NOMO-1 treated with dmso at 0.1 percent for 144 hours (cell line): Measurements from ENCODE around the gene TRIM41.
"Not testable (repeated sequence)": the region's sequence is repeated elsewhere in the genome, so short reads cannot be mapped to it uniquely, and the experiment has no call there.

Experiments used
- DNase-seq: peaks from one replicate; lab custom pipeline; 2025; ENCODE audit not compliant: unreplicated experiment; lab: John Stamatoyannopoulos, UW

Gene TRIM41

DNA sequence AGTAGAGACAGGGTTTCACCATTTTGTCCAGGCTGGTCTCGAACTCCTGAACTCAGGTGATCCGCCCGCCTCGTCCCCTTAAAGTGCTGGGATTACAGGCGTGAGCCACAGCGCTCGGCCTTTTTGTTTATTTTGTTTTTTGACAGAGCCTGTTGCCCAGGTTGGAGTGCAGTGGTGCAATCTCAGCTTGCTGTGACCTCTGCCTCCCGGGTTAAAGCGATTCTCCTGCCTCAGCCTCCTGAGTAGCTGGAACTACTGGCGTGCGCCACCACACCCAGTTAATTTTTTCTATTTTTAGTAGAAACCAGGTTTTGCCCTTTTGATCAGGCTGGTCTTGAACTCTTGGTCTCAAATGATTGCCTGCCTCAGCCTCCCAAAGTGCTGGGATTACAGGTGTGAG is 12.9 kb upstream of the TRIM41 start:
- not testable (repeated sequence) for DNase-seq

DNA sequence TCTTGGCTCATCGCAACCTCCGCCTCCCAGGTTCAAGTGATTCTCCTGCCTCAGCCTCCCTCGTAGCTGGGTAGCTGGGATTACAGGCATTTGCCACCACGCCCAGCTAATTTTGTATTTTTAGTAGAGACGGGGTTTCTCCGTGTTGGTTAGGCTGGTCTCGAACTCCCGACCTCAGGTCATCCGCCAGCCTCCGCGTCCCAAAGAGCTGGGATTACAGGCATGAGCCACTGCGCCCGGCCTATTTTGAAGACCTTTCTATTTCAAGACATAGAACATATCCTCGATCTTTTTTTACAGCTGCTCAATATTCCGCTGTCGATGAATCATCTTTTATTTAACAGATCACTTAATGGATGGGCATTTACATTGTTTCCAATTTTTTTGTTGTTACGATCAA is 12.4 kb upstream of the TRIM41 start:
- DNase-seq: not testable (repeated sequence)

DNA sequence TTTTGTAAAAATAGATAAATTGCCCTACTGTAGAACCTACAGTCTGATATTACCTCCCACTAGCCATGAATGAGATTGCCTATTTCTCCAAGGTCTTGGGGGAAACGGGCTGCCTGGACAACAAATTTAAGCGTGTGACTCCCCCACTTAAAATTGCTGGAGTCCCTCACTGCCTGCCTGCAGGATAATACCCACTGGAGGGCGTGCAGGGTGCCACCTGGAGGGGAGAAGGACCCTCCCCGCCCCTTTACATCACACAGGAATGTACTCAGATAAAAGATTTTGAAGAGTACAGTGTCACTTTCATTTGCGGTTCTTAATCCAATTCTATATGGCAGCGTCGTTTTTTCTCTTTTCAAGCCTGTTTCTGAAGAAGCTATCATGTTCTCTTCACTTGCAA is 11.9 kb upstream of the TRIM41 start:
- DNase-seq: no peak

DNA sequence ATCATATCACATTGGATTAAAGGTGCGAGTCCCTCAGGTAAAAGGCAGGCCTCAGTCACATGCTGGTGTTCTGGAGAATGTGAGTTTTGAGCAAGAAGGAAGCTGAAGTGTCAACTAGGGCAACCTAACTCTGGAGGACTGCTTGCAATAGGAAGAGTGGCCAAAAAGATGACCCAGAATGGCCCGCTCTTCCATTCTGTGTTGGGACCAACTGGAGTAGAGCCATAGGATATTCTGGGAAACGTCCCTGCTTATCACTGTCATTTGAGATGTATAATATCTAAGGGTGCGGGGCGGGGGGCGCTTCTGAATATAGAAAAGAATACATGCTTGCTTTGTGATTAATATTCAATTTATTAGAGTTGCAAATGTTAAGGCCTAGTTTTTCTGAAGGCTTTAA is 11.0 kb upstream of the TRIM41 start:
- no peak for DNase-seq

DNA sequence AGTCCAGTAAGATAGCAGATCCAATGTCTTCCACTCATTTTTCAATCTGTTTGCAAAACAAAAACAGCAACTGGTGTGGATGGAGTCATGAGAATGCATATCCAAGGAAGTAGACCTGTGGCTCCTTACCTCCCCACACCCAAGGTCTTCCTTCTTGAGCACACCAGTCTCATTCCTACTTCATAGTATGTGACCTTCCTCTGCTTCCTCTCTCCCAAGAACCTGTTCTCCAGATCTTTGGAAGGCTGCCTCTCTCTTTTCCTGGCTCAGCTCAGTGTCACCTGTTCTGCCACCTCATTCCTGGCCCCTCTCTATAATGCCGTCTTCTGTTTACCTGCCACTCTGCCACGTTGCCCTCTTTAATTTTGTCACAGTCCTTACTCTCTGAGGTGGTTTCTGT is 10.1 kb upstream of the TRIM41 start:
- no peak for DNase-seq

DNA sequence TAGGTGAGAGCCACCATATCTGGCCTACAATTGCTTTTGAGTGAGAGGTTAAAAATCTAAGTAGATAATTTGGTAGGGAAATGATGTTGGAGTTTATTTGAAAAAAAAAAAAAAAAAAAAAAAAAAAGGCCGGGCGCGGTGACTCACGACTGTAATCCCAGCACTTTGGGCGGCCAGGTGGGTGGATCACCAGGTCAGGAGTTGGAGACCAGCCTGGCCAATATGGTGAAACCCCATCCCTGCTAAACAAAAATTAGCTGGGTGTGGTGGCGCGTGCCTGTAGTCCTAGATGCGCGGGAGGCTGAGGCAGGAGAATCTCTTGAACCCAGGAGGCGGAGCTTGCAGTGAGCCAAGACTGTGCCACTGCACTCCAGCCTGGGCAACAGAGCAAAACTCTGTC is 8.8 kb upstream of the TRIM41 start:
- DNase-seq: not testable (repeated sequence)

DNA sequence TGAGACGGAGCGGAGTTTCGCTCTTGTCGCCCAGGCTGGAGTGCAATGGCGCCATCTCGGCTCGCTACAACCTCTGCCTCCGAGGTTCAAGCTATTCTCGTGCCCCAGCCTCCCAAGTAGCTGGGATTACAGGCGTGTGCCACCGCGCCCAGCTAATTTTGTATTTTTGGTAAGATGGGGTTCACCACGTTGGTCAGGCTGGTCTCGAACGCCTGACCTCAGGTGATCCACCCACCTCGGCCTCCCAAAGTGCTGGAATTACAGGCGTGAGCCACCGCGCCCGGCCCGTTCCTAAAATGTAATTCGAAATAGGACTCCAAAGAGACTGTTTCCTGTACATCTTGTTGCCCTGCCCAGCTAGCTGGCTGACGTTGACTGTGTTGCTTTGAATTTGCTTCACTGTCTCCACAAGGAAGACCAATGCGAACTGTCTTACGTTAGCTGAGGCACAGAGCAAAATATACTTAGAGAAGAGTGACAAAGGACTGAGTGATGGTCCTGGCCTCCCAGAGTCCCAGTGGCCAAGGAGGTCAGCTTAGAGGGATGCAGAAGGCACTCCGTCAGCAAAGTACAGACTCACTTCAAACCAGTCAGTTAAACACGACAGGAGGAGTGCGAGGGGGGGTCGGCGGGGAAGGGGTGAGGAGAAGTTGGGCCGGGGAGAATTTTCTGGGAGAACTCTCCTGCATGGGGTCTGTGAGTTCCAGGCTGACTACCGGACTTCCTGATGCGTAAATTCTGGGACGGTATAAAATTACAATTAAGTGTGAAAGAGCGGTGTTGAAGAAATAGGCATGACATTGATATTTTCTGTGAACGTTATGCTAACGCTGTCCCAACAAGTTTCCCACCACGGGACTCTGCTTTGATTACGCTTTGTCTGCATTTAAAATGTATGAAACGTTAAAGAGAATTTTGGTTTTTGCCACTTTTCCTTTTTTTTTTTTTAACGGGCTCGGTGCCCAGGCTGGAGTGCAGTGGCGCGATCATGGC is 6.8 kb upstream of the TRIM41 start:
- DNase-seq: no peak

DNA sequence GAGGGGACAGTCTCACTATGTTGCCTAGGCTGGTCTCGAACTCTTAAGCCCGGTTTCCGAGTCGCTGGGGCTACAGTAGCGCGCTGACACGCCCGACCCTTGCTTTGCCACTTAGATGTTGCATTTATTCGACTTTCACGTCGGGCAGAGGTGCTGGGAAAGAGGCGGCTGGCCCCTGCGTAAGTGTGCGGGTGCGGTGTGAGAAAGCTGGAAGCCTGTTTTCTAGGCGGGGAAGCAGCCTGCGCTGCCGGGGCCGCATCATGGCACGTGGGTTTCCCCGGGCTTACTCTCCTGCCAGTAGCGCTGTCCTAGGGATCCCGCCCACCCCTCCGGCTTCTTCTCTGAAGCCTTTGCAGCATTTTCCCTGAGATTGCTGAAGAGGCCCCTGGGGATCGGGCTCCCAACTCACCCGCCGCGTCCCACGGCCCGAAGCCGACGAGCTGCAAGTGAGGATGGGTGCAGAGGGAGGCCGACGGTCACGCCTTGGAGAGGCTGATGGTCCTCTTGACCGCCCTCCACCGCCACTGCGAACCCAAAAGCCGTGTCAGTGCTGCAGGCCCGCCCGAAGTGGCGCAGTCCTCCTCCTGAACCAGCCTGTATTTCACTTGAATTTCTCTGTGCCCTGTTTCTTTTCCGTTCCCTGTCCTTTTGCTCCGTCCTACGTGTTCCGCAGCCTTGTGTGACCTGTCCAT is 5.8 kb upstream of the TRIM41 start:
- DNase-seq: no peak

DNA sequence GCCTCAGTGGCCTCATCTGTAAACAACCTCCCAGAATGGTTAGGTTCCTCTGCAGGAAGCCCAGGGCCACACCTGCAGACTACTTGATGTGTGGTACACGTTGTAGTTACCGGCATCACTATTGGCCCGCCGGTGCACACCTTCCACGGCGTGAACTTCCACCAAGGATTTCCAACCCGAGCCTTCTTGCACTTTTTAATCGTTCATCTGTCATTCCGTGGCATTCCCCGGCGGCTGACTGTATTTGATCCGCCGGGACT is 5.3 kb upstream of the TRIM41 start:
- no peak for DNase-seq

DNA sequence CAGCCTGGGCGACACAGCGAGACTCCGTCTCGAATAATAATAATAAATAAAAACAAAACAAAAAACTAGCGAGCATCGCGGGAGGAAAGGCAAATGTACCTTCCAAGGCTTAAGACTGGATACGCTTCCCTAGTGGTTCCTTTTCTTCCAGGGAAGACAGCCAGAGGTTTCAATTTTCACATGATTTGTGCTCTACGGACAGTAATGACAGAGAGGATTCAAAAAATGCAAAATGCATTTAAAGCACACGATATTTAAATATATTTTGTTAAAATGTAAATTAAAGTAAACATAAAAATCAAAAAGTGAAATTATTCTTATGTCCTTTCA is 4.3 kb upstream of the TRIM41 start:
- no peak for DNase-seq

DNA sequence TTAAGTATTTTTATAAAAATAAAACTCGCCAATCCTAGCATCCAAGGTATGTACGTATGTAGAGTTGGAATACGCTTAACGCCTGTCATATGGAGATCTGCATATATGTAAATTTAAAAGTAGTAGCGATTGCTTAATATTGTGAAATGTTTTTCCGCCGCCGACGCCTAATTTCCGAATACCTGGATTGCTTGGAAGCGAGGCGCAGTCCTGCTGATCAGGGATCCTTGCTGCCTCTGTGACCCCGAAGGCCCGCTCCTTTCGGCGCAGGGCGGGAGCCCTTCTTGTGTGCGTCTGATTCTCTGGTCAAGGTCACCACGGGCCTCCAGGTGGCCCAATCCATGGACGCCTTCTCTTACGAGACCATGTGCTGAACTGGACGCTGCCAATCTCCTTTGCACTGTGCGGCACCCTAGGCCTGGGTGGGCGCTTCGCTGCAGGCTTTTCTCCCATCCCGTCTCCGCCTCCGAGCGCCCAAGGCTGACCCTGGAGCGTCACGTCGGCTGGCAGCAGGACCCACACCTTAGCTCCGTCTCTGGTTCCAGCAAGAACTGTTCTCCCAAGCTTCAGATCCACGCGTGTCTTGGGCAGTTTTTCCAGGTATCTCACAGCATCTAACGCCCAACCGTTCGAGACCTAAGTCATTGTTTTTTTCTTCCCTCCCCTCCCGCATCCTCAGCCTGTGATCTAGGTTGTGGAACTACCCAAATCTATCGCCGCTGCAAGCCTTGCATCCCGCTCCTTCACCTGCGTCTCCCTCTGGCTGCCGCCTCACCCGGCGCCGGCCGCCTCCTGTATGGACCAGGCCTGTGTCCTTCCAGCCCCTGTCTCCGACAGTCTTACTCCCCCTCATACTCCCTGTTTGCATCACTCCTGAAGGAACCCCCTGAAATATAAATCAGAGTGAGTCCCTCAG is 3.6 kb upstream of the TRIM41 start:
- DNase-seq: no peak

DNA sequence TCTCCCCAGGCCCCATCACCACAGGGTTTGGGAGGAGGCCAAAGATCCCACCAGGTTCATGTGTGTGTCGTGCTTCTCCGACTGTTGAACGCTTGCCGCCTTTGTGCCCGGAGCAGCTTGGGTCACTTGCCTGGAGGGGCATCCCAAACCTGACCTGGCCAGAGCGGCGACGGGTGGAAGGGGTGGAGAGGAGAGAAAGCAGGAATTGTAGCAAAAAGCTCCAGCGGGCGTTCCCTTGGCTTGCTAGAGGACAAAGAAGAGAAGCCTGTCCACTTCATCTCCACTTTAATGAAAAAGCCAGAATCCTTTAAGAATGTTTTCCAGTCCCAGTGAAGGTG is 2.9 kb upstream of the TRIM41 start:
- no peak for DNase-seq

DNA sequence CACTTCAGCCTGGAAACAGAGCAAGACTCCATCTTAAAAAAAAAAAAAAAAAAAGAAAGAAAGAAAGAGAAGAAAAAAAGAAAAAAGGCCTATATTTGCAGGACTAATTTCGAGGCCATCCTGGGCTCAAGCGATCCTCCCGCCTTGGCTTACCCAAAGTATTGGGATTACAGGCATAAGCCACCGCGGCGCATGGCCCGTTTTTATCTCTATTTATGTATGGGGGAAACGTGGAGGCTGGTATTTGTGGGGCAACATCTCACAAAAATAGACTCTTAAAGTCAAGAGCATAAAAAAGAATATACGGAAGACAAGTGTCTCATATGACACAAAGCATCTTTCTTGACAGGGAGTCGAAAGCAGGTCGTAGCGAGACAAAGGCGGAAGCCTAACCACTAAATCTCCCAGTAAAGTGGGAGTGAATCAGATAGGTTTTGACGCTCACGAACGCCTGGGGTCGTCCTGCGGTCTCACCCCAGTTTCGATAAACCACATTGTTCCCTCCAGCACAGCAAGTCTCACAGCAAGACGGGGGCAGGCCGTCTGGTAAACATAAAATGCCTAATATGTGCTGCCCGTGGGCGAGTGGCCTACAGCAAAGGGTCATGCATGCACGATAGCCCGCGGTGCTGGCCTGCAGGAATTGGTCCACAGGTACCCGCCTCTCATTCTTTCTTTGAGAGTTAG is 1.8 kb upstream of the TRIM41 start:
- no peak for DNase-seq

DNA sequence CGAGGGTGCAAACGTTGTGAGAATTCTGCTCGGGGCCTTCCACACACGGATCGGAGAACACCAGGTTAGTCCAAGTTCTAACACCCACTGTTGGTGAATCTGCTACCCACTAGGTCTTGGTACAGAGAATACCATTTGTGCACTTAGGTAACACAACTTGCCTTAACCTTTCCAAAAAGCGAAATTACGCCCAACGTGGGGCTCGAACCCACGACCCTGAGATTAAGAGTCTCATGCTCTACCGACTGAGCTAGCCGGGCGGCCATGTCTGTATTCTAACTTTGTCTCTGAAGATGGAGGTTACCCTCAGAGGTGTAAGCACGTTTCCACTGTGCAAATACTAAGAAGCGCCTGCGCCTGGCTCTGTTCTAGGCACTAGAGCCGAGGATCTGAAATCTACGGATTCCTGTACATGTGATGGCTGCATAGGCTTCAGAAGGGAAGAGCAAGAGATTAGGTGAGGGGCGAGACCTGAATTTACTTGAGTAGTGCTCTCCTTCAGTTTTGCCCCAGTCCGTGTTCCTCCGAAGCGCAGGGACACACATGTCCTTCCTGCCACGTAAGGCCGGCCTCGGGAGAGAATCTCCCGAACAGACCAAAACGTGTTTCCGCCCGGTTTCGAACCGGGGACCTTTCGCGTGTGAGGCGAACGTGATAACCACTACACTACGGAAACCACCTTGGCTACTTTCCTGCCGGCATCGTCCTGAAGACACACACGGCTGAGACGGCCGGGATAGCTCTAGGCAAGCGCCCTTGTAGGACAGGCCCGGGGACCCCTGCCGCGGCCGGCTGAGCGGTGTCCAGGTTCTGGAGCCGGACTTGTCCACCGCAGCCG is 1.1 kb upstream of the TRIM41 start:
- DNase-seq: no peak

DNA sequence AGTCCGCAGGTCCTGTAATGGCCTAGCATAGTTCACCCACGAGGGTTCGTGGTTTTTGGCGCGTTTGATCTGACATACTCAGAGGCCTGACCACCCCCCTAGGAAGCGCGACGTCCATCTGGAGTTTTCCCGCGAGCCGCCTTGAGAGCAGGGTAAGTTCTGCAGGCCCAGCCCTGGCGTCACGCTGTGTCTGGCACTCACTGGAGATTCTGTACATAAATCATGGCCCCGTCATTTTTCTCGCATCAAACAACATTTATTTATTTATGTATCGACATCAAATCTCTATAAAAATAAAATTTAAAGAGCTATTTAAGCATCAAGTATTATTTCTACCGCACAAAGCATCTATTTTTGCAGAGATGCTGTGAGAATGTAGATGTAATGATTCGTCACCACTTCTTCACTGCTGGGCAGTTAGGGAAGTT is 437 bp upstream of the TRIM41 start:
- no peak for DNase-seq

DNA sequence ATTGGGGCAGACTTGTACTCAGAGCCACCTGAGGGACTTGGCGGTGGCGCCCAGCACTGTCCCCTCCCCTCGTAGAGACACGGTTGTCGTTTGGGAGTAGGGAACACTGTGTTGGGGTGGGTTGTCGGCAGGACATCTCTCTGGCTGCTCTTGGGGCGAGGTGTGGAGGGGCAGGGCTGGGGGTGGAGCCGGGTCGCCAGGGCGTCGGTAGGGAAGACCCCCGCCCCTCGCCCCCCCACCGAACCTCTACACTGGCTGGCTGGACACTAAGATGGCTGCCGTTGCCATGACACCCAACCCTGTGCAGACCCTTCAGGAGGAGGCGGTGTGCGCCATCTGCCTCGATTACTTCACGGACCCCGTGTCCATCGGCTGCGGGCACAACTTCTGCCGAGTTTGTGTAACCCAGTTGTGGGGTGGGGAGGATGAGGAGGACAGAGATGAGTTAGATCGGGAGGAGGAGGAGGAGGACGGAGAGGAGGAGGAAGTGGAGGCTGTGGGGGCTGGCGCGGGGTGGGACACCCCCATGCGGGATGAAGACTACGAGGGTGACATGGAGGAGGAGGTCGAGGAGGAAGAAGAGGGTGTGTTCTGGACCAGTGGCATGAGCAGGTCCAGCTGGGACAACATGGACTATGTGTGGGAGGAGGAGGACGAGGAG is 778 bp downstream of the TRIM41 start:
- DNase-seq: no peak

DNA sequence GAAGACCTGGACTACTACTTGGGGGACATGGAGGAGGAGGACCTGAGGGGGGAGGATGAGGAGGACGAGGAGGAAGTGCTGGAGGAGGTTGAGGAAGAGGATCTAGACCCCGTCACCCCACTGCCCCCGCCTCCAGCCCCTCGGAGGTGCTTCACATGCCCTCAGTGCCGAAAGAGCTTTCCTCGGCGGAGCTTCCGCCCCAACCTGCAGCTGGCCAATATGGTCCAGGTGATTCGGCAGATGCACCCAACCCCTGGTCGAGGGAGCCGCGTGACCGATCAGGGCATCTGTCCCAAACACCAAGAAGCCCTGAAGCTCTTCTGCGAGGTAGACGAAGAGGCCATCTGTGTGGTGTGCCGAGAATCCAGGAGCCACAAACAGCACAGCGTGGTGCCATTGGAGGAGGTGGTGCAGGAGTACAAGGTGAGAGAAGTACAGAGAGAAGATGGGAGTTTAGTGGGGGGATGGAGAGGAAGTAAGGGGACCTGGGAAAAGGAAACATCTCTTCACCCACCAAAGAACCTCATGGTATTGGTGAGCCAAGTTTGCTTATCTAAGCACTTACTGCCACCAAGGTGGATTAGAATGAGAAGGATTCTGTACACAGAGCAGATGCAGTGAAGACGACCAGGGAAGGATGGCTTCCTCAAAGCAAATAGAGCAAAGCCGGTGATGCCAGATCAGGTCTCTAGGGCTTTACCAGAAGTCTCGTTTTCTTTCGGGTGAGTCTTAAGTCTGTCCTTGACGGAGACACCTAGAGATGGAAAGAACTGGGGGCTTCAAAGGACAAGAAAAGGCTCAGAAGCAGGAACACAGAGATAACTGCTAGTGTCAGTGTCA is 1.5 kb downstream of the TRIM41 start:
- no peak for DNase-seq

DNA sequence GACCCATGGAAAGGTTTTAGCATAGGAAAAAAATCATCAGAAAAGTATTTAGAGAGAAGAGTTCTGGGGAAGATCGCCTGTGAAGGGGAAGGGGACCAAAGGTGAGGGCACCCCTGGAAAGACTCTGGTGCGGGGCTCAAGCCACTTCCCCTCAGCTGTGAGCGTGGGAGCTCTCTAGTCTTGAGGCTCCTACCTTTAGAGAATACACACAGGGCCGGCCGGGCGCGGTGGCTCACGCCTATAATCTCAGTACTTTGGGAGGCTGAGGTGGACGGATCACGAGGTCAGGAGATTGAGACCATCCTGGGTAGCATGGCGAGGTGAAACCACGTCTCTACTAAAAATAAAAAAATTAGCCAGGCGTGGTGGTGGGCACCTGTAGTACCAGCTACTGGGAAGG is 6.9 kb downstream of the TRIM41 start:
- no peak for DNase-seq

DNA sequence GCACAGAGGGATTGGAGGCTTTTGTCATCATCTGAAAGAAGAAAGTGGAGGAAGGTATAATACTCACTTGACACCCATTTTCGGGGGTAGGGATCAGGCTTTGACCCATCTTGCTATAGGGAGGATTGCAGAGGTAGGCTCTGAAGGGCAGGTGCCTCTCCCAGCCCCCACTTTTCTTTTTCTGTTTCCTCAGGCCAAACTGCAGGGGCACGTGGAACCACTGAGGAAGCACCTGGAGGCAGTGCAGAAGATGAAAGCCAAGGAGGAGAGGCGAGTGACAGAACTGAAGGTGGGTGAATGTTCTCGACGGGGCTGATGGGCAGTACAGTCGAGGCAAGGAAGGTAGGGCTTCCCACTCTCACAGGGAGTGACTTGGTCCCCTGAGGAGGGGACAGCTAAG is 7.5 kb downstream of the TRIM41 start:
- DNase-seq: no peak
